Fibroblast of the aortic adventitia (primary cell): ENCODE measurements around the gene RNF6. TPM values are rescaled to one million over a fixed set of nuclear protein-coding genes. Genes with fewer than 3 reads are reported as not detected.

ENCODE experiments used
- DNase-seq: peaks from one replicate; pipeline ENCODE4 v3.0.0-alpha.2; 2010; ENCODE audit warnings: low read depth
- H3K4me3 ChIP-seq: 2 replicates; pipeline ENCODE4 v1.5.1; 2011; ENCODE audit warnings: low read depth, mild to moderate bottlenecking, control low read depth, low read length, moderate library complexity
- CTCF ChIP-seq: IDR thresholded peaks from 2 replicates; pipeline ENCODE4 v1.5.1; 2011; ENCODE audit warnings: mild to moderate bottlenecking, low read length, control low read depth, inconsistent platforms; ENCODE audit not compliant: insufficient read depth
- total RNA-seq: library from RNA; depleted of rRNA; stranded (reverse); fragments of >200 nt; gene quantifications from 2 replicates; pipeline ENCODE4 v1.2.3, GENCODE V29; 2012; ENCODE audit warnings: low replicate concordance

The RNF6 gene
- total RNA-seq, 1 donor: 39.0 TPM

DNA sequence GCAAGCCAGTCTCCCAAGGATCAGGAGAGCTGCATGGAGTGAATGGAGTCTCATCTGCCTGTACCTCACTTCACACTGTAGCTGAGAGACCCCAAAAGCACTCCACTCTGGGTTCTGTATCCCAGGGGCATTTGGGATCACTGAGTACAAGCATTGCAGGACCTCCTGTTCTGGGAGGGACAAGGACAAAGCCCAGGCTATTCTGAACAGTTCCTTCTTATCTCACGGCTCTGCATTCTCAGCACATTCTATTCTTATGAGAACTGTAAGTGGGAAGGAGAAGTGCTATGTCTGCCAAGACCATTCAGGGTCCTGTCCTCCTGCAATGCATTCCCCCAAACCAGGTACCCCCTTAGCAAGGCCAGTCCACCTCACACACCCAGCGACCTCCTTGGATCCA, 42.8 kb downstream of the RNF6 start:
- DNase-seq: no peak
- no peak for TF ChIP-seq CTCF
- no peak overlapping the region for H3K4me3 ChIP-seq

GRCh38 chr13:26168835-26169234, 53.3 kb downstream of the RNF6 start:
- H3K4me3 ChIP-seq: no peak overlapping the region
- TF ChIP-seq CTCF: no peak
- no peak for DNase-seq

- DNase-seq: peak; percentile 39
- H3K4me3 ChIP-seq: no peak overlapping the region
- TF ChIP-seq CTCF: no peak
Observed at GRCh38 chr13:26168237-26168814, 53.8 kb downstream of the RNF6 start.

- H3K4me3 ChIP-seq: no peak overlapping the region
- DNase-seq: no peak
- no peak for TF ChIP-seq CTCF
Observed at GRCh38 chr13:26163812-26164211, 58.3 kb downstream of the RNF6 start.

Other genes with a start within 250 kb of the RNF6 start
- gene SHISA2, start 170.3 kb downstream of the RNF6 start, total RNA-seq: 0.08 and 0.90 TPM in 2 replicates
- 11.7 and 13.6 TPM in 2 replicates for gene CDK8, start 31.8 kb upstream of the RNF6 start, total RNA-seq